SKM-1 (cell line): ENCODE results near the gene SLC34A3.

Source experiments
- DNase-seq: peaks from one replicate; lab custom pipeline; 2025; ENCODE audit not compliant: unreplicated experiment; lab: John Stamatoyannopoulos, UW

SLC34A3 gene

DNA sequence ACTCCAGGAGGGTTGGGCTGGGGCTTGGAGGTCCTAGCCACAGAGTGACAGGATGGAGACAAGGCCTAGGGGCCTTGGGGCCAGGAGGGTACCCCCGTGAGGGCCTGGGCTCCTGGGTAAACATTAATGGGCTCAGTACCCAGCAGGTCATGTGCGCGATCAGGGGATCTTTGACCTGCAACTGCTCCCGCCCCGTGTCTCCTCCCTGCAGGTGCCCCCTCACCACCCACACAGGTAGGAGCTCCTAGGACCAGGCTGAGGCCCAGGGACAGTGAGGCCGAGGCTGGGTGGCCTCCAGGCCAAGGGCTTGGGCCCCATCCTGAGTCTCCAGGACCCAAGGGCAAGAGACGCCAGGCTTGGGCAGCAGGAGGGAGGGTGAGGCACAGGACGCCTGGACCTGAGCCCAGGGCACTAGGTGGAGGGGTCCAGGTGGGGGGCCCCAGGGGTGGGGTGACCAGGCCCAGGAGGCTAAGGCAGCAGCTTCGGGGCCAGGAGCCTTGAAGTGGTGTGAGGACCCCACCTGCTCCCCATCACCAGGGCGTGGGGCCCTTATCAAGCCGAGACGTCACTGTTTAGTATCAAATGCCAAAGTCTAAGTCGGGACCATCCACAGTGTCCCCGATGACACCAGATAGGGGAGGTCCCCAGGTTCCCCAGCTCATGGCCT lies at the start of gene SLC34A3:
SLC34A3 (plus strand) TSS at position 197 of the 667 bp plus-strand sequence. CDS start 802 bp downstream, outside the sequence.
- DNase-seq, result no peak

DNA sequence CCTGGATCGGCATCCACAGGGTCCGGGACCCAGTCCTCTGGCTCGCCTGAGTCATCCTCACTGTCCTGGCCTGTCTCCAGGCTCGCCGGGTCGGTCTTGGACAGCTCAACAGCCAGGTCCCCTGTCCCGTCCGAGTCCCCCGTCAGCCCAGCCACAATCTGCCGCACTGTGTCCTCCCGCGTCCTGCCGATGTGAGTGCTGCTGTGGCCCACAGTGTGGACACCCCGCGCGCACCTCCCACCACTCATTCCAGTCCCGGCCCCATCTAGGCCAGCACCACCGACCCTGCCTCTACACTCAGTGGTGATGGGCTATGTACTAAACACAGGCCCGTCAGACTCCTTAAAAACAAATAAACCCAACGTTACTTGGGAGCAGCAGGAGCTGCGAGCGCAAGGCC lies 49.0 kb upstream of the SLC34A3 start:
- DNase-seq, result no peak

- DNase-seq, result no peak
Measured at GRCh38 chr9:137182836-137183235, 47.9 kb upstream of the SLC34A3 start.

DNA sequence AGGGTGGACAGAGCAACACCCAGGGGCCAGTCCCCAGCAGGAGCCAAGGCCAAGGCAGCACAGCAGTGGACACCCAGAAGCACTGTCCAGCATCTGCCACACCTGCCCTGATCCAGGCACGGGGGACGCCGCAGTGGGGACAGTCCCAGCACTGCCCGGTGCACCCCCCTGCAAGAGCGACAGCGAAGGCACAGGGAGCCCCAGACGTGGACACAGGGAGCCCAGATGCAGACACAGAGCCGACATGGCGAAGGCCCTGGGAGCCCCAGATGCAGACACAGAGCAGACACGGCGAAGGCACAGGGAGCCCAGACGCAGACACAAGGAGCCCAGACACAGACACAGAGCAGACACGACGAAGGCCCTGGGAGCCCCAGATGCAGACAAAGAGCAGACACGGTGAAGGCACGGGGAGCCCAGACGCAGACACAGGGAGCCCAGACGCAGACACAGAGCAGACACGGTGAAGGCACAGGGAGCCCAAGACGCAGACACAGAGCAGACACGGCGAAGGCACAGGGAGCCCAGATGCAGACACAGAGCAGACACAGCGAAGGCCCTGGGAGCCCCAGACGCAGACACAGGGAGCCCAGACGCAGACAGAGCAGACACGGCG lies 46.6 kb upstream of the SLC34A3 start:
- no peak for DNase-seq

- DNase-seq, result no peak
Measured at GRCh38 chr9:137184881-137185660, 45.6 kb upstream of the SLC34A3 start.

DNA sequence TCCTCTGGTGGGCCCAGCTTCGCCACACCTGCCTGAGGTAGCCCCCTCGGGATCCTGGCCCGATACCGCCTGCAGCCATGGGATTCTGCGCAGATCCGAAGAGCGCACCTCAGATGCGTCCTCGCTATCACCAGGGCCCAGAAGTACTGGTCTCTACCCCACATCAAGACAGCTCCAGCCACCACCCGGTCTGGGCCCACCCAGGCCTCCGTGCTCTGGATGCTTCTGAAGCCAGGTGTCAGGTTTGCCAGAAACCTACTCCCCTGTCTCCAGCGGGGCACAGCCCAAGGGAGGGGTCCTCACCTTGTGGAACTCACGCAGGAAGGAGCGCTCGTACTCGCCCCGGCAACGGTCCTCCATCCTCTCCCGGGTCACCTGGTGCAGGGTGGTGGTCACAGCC lies 44.8 kb upstream of the SLC34A3 start:
- DNase-seq, result no peak

DNA sequence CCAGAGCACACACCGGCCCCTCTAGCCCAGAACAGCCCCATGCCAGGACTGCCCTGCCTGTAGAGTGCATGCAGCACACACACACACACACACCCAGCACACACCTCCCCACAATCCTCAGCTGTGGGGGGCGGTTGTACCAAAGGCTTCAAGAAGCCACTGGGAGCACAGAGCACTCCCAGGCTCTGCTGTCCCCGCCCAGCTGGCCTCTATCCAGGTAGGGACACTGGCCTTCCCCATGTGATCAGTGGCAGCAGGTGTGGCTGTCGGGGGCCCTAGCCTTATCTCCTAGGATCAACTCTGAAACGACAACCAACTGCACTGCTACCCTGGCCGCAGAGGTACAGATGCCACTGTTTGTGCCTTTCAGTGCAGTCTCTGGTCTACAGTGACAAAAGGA lies 44.3 kb upstream of the SLC34A3 start:
- no peak for DNase-seq

DNA sequence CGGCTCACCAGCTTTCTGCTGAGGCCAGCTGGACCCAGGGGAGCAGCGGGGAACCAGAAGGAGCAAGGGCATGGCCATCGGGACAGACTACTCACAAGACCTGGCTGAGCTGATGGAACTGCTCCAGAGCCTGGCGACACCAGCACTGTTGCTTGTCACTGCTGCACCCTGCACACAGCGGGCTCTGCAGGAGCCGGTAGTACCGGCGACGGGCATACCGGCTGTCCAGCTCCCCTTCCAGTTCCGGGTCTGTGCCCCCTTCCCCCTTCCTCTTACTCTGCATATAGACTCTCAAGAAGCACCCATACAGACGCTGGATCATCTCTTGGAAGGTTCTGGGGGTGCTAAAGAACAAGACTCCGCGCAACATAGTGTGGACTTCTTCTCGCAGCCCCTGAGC lies 43.3 kb upstream of the SLC34A3 start:
- DNase-seq, result no peak

GRCh38 chr9:137188086-137188489 lies 42.6 kb upstream of the SLC34A3 start:
- DNase-seq, result no peak

DNA sequence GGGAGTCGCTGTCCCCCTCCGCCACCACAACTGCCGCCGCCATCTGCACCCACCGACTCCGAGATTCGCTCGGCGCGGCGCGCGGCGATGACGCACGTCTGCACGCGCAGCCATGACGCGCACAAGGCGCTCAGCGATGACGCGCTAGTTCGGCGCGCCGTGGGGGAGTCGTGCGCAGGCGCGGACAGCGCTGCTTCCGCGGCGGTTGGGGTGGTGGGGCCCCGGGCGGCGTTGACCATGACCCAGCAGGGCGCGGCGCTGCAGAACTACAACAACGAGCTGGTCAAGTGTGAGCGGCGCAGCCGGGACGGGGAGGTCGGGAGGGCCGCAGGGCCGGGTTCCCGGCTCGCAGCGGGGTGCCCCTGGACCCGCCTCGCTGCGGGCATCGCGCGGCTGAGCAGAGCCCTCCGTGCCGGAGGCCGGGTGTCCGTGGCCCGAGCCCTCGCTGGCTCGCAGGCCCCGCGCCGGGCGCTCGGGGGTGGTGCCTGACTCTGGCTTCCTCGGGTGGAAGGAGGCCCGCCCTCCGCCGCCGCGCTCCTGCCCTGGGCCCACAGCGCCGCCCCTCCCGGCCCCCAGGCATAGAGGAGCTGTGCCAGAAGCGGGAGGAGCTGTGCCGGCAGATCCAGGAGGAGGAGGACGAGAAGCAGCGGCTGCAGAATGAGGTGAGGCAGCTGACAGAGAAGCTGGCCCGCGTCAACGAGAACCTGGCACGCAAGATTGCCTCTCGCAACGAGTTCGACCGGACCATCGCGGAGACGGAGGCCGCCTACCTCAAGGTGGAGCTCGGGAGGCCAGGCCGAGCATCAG lies 42.0 kb upstream of the SLC34A3 start, which contains the start of the genes ANAPC2 and SSNA1:
ANAPC2 (minus strand) TSS at position 71 of the 807 bp plus-strand sequence; CDS start at position 43, 28 bp downstream.
SSNA1 (plus strand) TSS at position 187 of the 807 bp plus-strand sequence; CDS start at position 238, 51 bp downstream.
- DNase-seq, result peak; percentile 87

DNA sequence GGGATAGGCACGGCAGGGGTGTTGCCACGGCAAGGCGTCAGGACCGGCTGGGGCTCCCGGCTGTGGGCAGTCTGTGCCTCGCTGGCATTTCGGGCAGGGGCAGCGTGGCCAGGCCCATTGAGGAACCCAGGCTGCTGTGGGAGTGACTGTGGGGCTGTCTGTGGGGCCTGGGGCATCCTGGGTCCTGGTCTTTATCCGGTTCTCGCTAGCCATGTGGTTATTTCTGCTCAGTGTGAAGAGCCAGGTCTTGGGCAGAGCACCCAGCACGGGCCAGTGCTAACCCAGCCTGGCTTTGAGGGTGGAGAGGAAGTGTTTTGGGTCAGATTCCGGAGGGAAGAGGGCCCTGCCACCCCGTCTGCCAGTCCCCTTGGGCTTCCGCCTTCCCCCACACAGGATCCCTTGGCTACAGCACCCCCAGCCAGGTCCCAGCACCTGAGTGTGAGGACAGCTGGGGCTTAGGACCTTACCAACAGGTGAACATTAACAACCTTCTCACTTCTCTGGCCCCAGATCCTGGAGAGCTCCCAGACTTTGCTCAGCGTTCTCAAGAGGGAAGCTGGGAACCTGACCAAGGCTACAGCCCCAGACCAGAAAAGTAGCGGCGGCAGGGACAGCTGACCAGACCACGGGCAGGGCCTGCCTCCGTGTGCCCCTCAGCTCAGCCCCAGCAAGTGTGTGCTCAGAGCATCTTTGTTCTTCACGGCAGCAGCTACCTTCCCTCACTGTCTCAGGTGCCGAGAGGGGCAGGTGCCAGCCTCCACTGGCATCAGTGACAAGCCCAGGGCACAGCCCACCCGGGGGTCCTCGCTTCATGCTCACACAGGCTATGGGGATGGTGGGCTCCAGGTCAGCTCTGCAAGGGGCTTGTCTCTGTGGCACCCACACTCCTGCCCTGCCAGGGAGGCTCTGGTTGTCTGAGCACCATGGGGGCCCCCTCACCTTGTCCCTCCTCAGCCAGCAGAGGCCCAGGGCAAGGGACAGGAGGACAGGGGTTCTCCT lies 41.1 kb upstream of the SLC34A3 start:
- DNase-seq, result no peak

- DNase-seq, result no peak
Measured at GRCh38 chr9:137190315-137190856, 40.3 kb upstream of the SLC34A3 start.

DNA sequence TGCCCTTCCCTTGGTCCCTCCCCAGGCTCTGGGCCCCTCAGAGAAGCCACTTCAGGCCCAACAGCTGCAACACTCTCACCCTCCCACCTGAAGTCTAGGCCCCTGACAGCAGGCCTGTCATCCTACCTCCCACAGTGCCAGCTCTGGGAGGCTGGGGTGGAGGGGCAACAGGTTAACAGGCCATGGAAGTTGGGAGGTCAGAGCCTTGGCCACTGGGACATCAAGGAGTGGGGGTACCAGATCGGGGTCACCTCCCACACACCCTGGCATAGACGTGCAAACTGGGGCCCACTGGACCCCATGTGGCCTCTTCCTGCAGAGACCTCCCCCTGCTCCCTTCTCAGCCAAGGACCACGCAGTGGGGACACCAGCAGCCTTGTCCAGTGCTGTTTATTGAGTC lies 39.5 kb upstream of the SLC34A3 start:
- no peak for DNase-seq

DNA sequence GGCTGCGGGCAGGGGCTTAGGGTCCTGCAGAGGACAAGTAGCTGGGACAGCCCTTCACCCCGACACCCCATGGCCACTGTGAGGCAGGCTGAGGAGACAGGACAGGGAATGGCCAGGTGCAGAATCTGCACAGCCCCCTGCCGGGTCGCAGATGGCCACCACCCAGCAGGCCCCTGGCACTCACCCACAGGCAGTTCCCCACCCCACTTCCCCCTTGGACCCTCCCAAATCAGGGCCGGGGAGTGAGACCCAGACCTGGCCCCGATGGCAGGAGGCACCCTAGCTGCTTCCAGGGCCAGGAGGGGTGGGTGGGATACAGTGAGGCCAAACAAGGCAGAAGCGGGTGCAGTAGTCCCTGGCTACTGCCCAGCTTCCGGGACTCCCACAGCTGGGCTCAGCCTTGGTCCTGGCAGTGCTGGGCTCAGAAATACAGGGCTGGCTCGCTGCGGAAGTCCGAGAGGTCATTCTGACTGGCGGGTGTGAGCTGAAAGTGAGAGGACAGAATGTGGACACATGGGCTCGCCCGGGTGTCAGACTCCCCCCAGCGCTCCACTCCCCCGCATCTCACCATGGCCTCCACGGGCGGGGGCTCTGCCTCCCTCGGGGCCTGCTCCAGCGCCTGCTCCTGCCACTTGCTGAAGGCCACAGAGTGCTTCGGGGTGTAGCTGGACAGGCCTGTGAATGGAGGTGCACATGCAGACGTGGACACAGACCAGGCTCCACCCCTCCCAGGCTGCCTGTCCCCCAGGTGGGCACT lies 38.8 kb upstream of the SLC34A3 start:
- no peak for DNase-seq

DNA sequence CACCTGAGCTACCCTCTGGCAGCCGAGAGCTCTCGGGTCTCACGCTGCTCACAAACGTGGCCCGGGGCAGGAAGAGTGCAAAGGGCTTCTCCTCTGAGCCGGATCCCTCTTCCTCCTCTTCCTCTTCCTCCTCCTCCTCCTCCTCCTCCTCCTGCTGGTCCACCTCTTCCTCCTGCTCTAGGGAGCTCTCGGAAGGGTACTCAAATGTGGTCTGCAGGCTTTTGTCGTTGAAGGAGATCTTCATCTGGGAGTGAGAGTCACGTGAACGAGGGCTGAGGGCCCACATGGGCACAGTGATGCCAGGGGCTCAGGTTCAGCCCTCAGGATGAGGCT lies 38.3 kb upstream of the SLC34A3 start:
- no peak for DNase-seq

- no peak for DNase-seq
Measured at GRCh38 chr9:137192859-137193258, 37.8 kb upstream of the SLC34A3 start.

- no peak for DNase-seq
Measured at GRCh38 chr9:137193771-137194170, 36.9 kb upstream of the SLC34A3 start.

GRCh38 chr9:137194388-137194787 lies 36.3 kb upstream of the SLC34A3 start:
- no peak for DNase-seq

DNA sequence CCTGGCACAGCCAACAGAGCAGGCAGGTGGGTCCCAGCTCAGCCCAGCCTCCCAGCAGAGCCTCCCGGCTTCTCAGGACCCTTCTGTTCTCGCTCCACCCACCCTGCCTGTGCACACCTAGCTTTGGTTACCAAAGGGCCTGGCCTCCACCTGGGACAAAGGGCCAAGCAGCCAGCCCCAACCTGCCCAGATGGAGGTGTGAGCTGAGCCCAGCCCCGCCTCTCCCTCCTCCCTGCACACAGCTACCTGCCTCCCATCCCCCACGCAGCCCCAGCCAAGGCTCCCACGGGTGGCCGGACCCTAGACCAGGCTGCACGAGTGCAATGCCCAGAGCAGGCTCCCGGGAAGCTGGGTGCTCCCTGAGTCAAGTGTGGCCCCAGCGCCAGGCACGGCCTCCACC lies 35.8 kb upstream of the SLC34A3 start:
- DNase-seq, result no peak
